Measurements from ENCODE around the gene MAP3K3.

Gene MAP3K3

GRCh38 chr17:63621229-63621683 is 961 bp upstream of the MAP3K3 start:
- Histone ChIP-seq H3K4me2 (ENCODE audit: low read length) (peak overlapping the region; percentile 77), H3K36me3 (ENCODE audit: control insufficient read depth, low read length) (0 out of 2 replicates have a peak, but pooled peaks cover 4% of the 10 kb centered on the region), H3K9me3 (ENCODE audit: control insufficient read depth, insufficient read depth, low read length) (no peaks in the 10 kb centered on the region), H3K9me2 (replicated peaks; ENCODE audit: control insufficient read depth, low read length) (no peaks in the 10 kb centered on the region), H3K4me1 (ENCODE audit: control insufficient read depth, low read length) (peaks cover 26% of the 10 kb centered on the region), H3K27ac (ENCODE audit: low read depth, low read length) (peak overlapping the region; percentile 44), H4K20me1 (ENCODE audit: control insufficient read depth, insufficient read depth, low read depth, low read length) (peaks cover 8% of the 10 kb centered on the region; the same call in 1 of the 2 replicates), H3K4me3 (ENCODE audit: low read length) (peak overlapping the region; percentile 71), H3K79me2 (ENCODE audit: control insufficient read depth, low read length) (peaks cover 35% of the 10 kb centered on the region), H3F3A (ENCODE audit: control insufficient read depth, insufficient read depth) (no peaks in the 10 kb centered on the region; the same call in 1 of the 2 replicates), H3K27me3 (ENCODE audit: control insufficient read depth, low read length) (peaks cover 5% of the 10 kb centered on the region; the same call in 1 of the 2 replicates)
- TF ChIP-seq EZH2phosphoT487 (IDR thresholded peaks at IDR 0.05; ENCODE audit: borderline replicate concordance, low read length) (no peak), CTCF (IDR thresholded peaks at IDR 0.05; ENCODE audit: low read depth, low read length, poor library complexity, severe bottlenecking) (no peak)

- Histone ChIP-seq H3K36me3 (ENCODE audit: control insufficient read depth, low read length) (0 out of 2 replicates have a peak, but pooled peaks cover 4% of the 10 kb centered on the region), H3K27me3 (ENCODE audit: control insufficient read depth, low read length) (peaks cover 5% of the 10 kb centered on the region; the same call in 1 of the 2 replicates), H3K79me2 (ENCODE audit: control insufficient read depth, low read length) (peaks cover 49% of the 10 kb centered on the region), H4K20me1 (ENCODE audit: control insufficient read depth, insufficient read depth, low read depth, low read length) (peaks cover 8% of the 10 kb centered on the region; the same call in 1 of the 2 replicates), H3K9me3 (ENCODE audit: control insufficient read depth, insufficient read depth, low read length) (no peaks in the 10 kb centered on the region), H3K4me1 (ENCODE audit: control insufficient read depth, low read length) (peaks cover 26% of the 10 kb centered on the region), H3K4me2 (ENCODE audit: low read length) (peak overlapping the region; percentile 95), H3K4me3 (ENCODE audit: low read length) (peak overlapping the region; percentile 71), H3K27ac (ENCODE audit: low read depth, low read length) (peak overlapping the region; percentile 30; the same call in 1 of the 2 replicates), H3F3A (ENCODE audit: control insufficient read depth, insufficient read depth) (no peaks in the 10 kb centered on the region; the same call in 1 of the 2 replicates), H3K9me2 (replicated peaks; ENCODE audit: control insufficient read depth, low read length) (no peaks in the 10 kb centered on the region)
- no peak for TF ChIP-seq CTCF (IDR thresholded peaks at IDR 0.05; ENCODE audit: low read depth, low read length, poor library complexity, severe bottlenecking)
- TF ChIP-seq EZH2phosphoT487 (IDR thresholded peaks at IDR 0.05; ENCODE audit: borderline replicate concordance, low read length) = no peak
These were observed 565 bp downstream of the MAP3K3 start for GRCh38 chr17:63622574-63623390.

- no peaks in the 10 kb centered on the region for H3K9me2 ChIP-seq (replicated peaks; ENCODE audit: control insufficient read depth, low read length)
- TF ChIP-seq EZH2phosphoT487 (IDR thresholded peaks at IDR 0.05; ENCODE audit: borderline replicate concordance, low read length) = no peak
- TF ChIP-seq CTCF (IDR thresholded peaks at IDR 0.05; ENCODE audit: low read depth, low read length, poor library complexity, severe bottlenecking) = no peak
- 0 out of 2 replicates have a peak, but pooled peaks cover 4% of the 10 kb centered on the region for H3K36me3 ChIP-seq (ENCODE audit: control insufficient read depth, low read length)
- H3K9me3 ChIP-seq (ENCODE audit: control insufficient read depth, insufficient read depth, low read length) = no peaks in the 10 kb centered on the region
- H3K27me3 ChIP-seq (ENCODE audit: control insufficient read depth, low read length) = no peaks in the 10 kb centered on the region
- peak overlapping the region; percentile 95 for H3K4me2 ChIP-seq (ENCODE audit: low read length)
- peaks cover 8% of the 10 kb centered on the region; the same call in 1 of the 2 replicates for H4K20me1 ChIP-seq (ENCODE audit: control insufficient read depth, insufficient read depth, low read depth, low read length)
- H3K79me2 ChIP-seq (ENCODE audit: control insufficient read depth, low read length) = peaks cover 52% of the 10 kb centered on the region
- H3F3A ChIP-seq (ENCODE audit: control insufficient read depth, insufficient read depth) = no peaks in the 10 kb centered on the region; the same call in 1 of the 2 replicates
- H3K27ac ChIP-seq (ENCODE audit: low read depth, low read length) = 0 out of 2 replicates have a peak overlapping the region, but pooled peaks have one; percentile 30
- H3K4me1 ChIP-seq (ENCODE audit: control insufficient read depth, low read length) = peaks cover 26% of the 10 kb centered on the region
- H3K4me3 ChIP-seq (ENCODE audit: low read length) = peak overlapping the region; percentile 71
These were observed 1.7 kb downstream of the MAP3K3 start for GRCh38 chr17:63623786-63624530.

Data from DOHH2 (cell line).